Measurements from ENCODE around the gene BIN2.

- TF ChIP-seq POLR2A (IDR thresholded peaks at IDR 0.05; ENCODE audit: low read depth, low read length), result no peak
- TF ChIP-seq POLR2AphosphoS5 (IDR thresholded peaks at IDR 0.05; ENCODE audit: low read depth, low read length), result no peak
- TF ChIP-seq PAX5 (IDR thresholded peaks at IDR 0.05; ENCODE audit: insufficient read depth, low read length, severe bottlenecking), result no peak
- TF ChIP-seq TAF1 (IDR thresholded peaks at IDR 0.05; ENCODE audit: low read depth, low read length), result no peak
- no peak for TF ChIP-seq SPI1 (IDR thresholded peaks at IDR 0.05; ENCODE audit: low read depth, low read length)
These were observed 25.1 kb upstream of the BIN2 start for GRCh38 chr12:51349026-51349425.

Measured in GM12891 (cell line).